HG02938 (cell line): ENCODE data around the gene REG3G.
"Not testable (repeated sequence)": the region's sequence is repeated elsewhere in the genome, so short reads cannot be mapped to it uniquely, and the experiment has no call there.

Source experiments
- ATAC-seq: cut with Tn5 transposase; IDR thresholded peaks from one replicate; pipeline ENCODE4 v1.9.1; 2021; ENCODE audit warnings: mild to moderate bottlenecking, moderate library complexity; ENCODE audit not compliant: unreplicated experiment

The REG3G gene

DNA sequence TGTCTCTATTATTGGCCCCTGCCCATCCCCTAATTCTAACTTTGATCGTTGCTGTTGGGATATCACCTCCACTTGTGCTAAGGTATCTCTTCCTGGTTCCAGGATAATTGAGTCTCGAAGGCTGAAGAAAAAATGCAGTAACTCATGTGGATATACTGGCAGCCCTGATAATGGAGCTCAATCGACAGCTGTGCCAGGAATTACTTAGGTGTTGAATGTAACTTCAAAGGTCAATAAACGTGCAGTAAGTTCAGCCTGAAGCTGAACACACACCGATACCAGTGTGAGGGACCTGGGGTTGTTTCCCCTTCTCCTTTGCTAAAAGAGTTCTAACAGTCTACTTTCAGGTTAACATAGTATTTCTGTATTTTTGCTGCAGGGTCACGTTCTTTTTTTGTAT is 11.9 kb upstream of the REG3G start:
- ATAC-seq, result no peak

DNA sequence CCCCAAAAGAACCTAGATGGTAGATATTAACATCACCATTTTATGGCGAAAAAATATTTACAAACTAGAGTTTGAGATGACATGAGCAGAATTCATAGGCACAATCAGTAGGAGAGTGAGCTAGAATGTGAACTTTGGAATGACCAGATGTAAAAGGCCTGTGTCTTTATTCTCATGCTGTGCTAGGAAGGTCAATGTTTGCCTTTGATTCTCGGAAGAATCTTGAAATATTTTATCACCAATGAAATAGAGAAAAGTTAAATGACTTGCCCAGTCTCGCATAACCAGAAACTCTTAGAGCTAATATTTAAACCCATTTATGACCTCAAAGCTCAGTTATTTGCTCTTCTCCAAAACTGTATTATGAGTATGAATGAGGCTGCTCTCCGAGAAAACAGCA is 9.2 kb upstream of the REG3G start:
- ATAC-seq, result no peak

DNA sequence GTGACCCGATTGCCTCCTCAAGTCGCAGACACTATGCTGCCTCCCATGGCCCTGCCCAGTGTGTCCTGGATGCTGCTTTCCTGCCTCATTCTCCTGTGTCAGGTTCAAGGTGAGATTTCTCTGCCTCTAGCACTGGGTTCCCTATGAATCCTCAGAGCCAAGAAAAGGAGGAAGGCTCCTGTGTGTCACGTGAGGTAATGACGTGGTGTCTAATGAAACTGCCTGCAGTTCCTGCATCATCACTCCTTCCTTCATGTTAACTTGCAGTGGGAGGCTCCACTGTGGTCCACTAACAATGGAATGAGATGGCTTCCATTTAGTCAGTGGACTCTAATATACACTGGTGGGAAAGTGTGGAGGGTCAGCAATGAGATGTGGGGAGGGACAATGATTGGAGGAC is 559 bp downstream of the REG3G start:
- no peak for ATAC-seq

DNA sequence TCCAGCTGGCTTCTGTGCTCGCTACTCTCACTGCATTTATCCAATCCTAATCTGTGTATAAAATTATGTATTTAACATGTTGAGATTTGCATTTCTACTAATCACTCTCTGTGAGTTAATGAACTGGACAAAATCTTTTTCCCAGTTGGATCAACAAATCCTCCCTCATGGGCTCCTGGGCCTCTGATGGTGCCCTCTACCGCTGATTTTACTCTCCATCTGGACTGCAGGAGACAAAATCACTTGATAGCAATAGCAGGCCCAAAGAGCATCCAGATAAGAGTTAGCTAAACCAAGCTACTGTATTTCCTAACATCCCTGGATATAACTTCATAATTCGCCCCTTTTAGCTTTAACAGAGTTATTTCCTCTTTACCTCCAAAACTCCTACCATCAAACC is 14.4 kb downstream of the REG3G start:
- ATAC-seq, result no peak

DNA sequence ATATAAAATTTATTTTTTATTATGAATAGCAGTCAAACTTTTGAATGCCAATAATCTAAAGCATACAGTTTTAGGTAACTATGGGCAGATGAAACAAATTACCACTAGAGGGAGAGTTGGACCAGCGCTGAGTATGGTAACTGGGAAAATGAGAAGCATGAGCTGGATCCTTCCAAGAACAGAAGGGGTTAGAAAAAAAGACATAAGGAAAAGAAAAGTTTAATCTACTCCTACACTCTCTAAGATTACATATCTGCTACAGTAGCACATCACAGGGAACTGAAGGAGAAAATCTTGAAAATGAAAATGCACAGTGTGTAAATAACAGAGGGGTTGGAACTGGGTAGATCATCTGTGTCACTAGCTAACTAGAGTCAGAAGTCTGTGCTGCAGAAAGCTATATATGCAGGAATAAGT is 15.5 kb downstream of the REG3G start:
- no peak for ATAC-seq

DNA sequence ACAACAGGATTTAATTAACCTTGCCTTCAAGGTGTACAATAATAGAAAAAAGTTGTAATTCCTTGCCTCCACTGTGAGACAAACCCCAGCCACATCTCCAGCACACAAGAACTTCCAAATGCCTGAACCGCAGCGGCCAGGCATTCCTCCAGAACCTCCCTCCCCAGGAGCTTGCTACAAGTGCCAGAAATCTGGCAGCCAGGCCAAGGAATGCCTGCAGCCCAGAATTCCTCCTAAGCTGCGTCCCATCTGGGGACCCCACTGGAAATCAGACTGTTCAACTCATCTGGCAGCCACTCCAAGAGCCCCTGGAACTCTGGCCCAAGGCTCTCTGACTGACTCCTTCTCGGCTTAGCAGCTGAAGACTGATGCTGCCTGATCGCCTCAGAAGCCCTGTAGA is 28.0 kb downstream of the REG3G start:
- not testable (repeated sequence) for ATAC-seq

DNA sequence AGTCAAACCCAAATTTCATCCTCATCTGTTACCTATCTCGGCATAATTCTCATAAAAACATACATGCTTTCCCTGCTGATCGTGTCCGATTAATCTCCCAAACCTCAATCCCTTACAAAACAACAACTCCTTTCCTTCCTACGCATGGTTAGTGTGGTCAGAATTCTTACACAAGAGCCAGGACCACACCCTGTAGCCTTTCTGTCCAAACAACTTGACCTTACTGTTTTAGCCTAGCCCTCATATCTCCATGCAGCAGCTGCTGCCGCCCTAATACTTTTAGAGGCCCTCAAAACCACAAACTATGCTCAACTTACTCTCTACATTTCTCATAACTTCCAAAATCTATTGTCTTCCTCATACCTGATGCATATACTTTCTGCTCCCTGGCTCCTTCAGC is 29.3 kb downstream of the REG3G start:
- not testable (repeated sequence) for ATAC-seq

DNA sequence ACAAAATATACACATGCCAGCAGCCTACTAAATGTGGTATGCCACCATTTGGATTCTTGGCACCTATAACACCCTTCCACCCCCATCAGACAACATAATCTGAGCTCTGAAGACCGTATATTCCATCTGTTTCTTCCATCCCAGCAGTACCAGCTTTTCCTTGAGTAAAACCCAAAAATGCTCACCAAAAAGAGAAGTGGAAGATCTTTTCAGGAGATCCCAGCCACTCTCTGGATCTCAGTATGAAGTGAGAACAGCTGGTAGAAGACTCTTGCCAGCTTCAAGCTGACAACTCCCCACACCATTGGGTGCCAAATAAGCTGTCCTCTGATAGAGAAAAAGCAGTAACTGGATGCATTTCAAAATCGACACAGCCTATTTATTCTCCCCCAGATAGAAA is 39.7 kb downstream of the REG3G start:
- ATAC-seq, result no peak

DNA sequence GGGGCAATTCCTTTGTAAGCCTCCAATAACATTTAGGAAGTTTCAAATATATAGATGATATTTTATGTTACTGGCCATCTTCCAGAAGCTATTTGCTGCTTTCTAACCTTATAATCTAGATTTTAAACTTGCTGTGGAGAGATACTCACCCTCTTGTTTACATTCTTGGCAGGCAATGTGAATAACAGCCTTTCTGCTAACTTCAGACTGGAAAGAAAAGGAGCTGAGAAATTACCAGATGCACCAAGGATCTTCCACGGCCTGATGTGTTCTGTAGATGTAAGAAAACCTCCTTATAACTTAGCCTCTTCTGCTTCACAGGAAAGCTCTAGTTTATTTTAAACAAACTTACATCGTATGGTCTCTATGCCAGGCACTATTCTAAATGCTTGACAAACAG is 45.6 kb downstream of the REG3G start:
- ATAC-seq, result no peak
